HG03135 (cell line): ENCODE measurements around the gene U2AF2.

Source experiments
- ATAC-seq: cut with Tn5 transposase; IDR thresholded peaks from one replicate; pipeline ENCODE4 v1.9.1; 2021; ENCODE audit warnings: mild to moderate bottlenecking, moderate library complexity; ENCODE audit not compliant: unreplicated experiment

Gene U2AF2

GRCh38 chr19:55654868-55655647, at the start of gene U2AF2:
Gene U2AF2 (plus strand): TSS chr19:55655035. CDS start chr19:55655105, 70 bp downstream.
- peak; percentile 34 for ATAC-seq

DNA sequence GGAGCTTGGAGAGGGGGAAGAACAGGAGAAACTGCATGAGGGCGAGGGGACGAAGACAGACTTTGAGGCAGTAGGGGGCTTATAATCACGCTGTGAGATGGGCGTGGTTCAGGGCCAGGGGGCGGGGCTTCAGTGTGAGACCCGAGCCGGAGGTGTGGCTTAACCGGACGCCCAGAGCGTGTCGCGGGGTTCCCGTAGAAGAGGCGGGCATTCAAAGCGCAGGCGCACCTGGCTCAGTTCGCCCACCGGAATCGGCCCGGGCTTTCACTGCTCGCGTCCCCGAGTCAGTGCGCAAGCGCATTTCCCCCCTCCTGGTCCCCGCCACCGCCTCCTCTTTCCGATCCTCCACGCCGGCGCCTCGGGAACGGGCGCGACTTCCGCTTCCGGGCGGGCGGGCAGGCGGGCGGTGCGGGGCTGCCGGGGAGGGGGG, 49.6 kb upstream of the U2AF2 start:
- ATAC-seq, result peak; percentile 62

DNA sequence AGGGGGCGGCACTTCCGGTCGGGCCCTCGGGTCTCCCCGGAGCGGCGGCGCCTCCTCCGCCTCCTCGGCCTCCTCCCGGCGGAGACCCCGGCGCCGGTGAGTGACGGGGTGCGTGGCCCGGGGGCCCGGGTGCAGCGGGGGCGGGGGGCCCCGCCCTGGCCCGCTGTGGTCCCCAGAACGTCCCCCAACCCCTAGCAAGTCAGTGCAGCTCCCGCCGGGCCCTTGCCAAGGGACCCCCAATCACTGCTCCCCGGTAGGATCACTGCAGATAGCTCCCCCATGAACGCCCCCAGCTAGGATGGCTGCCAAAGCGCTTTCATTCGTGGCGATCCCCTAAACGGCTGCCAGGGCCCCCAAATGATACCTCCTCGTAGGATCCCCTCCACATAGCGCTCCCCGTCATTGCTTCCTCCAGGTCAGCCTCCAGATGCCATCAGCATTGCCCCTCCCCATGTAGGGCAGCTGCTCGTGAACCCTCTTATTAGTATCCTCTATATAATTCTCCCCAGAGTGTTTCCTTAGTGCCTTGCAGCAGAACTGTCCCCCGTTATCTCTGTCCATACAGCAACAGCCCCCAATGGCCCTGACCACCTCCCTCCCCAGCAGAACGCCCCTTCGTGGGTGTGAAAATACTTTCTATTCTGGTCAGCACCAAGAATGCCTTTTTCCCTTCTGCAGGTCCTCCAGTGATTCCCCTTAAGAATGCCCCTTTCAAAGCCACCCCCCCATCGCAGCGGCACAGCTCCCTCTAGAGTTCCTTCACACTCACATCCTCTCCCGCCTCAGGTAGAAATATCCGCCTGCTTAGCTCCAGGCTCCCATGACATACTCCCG, 49.0 kb upstream of the U2AF2 start, which contains the start of gene ZNF865:
TSS of gene ZNF865 (plus strand) at position 11 of the 834 bp plus-strand sequence. CDS start 7,972 bp downstream, outside the sequence.
- peak; percentile 34 for ATAC-seq

DNA sequence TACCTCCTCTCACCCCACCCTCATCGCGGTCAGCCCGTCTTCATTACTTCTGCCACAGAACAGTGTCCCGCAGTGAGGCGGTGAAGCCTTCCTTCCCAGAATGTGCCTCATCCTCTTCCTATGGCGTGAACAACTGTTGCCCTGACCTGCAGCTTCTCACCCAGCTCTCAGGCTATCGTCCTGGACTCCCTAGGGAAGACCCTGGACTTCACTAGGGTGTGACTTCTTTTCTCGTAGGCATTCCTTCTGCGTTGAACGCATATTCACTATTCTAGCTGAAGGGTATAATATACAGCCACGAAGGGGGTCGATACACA, 48.4 kb upstream of the U2AF2 start:
- no peak for ATAC-seq

GRCh38 chr19:55606817-55607216, 48.0 kb upstream of the U2AF2 start:
- no peak for ATAC-seq

- no peak for ATAC-seq
These were observed 45.5 kb upstream of the U2AF2 start for GRCh38 chr19:55609326-55609725.

- no peak for ATAC-seq
These were observed 43.4 kb upstream of the U2AF2 start for GRCh38 chr19:55611300-55611982.

GRCh38 chr19:55611983-55612645, 42.7 kb upstream of the U2AF2 start:
- no peak for ATAC-seq

DNA sequence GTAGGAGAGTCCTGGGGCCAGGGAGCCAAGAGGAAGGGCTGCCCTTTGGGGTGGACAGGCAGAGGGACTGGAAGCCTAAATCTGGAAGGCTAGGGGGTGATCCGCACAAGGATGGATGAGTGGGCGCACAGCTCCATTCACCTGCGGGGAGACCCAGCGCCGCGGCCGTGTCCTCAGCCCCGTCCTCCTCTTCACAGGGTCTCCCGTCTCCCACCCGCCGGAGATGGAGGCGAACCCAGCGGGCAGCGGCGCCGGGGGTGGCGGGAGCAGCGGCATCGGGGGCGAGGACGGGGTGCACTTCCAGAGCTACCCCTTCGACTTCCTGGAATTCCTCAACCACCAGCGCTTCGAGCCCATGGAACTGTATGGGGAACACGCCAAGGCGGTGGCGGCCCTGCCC, 41.4 kb upstream of the U2AF2 start:
- ATAC-seq, result no peak

GRCh38 chr19:55613930-55614710, 40.7 kb upstream of the U2AF2 start:
- ATAC-seq, result no peak

DNA sequence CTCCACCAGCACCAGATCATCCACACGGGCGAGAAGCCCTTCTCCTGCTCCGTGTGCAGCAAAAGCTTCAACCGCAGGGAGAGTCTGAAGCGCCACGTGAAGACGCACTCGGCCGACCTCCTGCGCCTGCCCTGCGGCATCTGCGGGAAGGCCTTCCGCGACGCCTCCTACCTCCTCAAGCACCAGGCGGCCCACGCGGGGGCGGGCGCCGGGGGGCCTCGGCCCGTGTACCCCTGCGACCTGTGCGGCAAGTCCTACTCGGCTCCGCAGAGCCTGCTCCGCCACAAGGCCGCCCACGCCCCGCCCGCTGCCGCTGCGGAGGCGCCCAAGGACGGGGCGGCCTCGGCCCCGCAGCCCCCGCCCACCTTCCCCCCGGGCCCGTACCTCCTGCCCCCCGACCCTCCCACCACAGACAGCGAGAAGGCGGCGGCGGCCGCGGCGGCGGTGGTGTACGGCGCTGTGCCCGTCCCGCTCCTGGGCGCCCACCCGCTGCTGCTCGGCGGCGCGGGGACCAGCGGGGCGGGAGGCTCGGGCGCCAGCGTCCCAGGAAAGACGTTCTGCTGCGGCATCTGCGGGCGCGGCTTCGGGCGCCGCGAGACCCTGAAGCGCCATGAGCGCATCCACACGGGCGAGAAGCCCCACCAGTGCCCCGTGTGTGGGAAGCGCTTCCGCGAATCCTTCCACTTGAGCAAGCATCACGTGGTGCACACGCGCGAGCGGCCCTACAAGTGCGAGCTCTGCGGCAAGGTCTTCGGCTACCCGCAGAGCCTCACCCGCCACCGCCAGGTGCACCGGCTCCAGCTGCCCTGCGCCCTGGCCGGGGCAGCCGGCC, 39.9 kb upstream of the U2AF2 start:
- ATAC-seq, result no peak

GRCh38 chr19:55615543-55616394, 39.1 kb upstream of the U2AF2 start:
- no peak for ATAC-seq

GRCh38 chr19:55616395-55616875, 38.4 kb upstream of the U2AF2 start:
- no peak for ATAC-seq

DNA sequence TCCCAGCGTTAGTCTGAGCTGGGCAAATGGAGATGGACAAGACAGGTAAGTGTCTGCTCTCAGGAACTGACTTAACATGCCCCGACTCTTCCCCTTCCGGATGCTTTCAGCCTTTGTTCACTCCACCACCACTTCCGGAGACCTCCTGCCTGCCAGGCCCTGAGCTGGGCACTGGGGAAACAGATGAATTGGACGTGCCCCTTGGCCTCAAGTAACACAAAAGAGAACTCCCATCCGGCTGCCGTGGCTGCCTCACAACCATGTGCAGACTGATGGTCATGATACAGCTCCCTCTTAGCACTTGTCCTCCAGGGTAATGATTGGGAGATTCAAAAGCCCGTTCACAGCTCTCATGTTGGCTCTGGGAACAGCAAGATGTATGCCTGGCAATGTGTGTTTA, 37.4 kb upstream of the U2AF2 start:
- ATAC-seq, result no peak

GRCh38 chr19:55618426-55618825, 36.4 kb upstream of the U2AF2 start:
- no peak for ATAC-seq

GRCh38 chr19:55619286-55619685, 35.5 kb upstream of the U2AF2 start:
- ATAC-seq, result no peak

DNA sequence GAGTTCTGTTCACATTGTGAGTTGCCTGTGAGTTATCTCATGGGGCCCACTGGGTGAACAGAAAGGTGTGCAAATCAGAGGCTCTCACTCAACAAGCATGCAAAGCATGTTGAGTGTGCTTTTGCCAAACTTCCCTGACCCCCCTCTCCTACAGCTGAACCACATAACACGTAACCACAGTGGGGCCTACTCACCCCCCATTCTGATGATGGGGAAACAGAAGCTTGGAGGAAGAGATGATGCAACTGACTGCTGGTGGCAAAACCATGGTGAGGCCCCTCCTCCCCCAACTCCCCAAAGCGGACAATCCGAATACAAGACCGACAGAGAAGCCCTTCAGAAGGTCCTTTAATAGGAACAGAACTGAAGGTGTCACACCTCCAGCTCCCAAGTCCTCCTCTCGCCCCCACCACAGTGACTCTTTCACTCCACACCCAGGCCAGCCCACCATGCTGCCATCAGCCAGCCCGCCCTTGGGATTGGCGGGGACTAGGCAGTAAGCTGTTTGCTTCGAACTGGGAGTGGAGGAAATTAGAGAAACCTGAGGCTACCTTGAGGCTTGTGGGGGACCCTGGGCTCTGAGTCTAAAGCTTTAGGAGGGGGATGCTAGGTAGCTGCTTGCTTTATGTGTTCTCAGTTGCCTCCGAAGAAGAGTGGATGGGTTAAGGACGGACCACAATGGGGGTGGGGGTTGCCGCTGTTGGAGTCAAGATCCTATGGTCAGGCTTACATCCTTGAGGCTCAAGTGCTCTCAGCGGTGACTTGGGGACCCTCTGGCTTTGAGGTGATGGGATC, 34.2 kb upstream of the U2AF2 start:
- ATAC-seq, result no peak
